TTC549 (cell line): ENCODE data around the gene SMIM13.
"Not testable (repeated sequence)": the region's sequence is repeated elsewhere in the genome, so short reads cannot be mapped to it uniquely, and the experiment has no call there.

Experiments used
- FAIRE-seq: peaks from 2 replicates; lab custom pipeline; 2012; peaks lifted over from hg19 to GRCh38; lab: Jason Lieb, UNC

SMIM13 gene

DNA sequence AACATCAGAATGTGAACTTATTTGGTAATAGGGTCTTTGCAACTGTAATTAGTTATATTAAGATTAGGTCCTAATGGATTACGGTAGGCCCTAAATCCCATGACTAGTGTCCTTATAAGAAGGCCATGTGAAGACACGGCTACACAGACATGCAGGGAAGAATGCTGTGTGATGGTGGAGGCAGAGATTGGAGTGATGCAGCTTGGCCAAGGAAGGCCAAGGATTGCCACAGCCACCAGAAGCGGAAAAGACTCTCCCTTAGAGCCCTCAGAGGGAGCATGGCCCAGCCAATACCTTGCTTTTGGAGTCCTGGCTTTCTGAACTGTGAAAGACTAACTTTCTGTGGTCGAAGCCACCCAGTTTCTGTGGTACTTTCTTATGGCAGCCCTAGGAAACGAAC is 9.7 kb upstream of the SMIM13 start:
- FAIRE-seq = no peak

DNA sequence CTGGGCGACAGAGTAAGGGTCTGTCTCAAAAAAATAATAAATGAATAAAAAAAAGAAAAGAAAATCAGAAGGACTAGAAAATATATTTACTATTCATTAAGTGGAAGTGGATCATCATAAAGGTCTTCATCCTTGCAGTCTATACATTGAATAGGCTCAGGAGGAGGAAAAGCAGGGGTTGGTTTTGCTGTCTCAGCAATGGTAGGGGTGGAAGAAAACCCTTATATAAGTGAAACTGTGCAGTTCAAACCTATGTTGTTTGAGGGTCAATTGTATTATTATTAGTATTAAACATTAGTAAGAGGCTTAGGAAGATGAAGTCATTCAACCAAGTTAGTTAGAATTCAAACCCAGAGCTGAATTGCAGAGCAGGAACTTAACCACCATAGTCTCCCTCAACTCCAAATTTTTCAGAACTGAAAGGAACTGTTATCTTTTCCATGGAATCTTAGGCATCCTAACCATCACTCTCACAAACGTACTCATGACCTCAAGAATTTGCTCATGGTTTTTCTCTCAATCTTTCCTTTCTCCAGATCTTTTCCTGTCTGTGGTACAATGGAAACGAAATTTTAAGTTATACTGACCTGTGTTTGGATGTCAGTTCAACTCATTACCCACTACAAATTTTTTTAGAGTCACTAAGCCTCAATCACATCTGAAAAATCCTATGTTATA is 7.7 kb upstream of the SMIM13 start:
- FAIRE-seq = no peak

DNA sequence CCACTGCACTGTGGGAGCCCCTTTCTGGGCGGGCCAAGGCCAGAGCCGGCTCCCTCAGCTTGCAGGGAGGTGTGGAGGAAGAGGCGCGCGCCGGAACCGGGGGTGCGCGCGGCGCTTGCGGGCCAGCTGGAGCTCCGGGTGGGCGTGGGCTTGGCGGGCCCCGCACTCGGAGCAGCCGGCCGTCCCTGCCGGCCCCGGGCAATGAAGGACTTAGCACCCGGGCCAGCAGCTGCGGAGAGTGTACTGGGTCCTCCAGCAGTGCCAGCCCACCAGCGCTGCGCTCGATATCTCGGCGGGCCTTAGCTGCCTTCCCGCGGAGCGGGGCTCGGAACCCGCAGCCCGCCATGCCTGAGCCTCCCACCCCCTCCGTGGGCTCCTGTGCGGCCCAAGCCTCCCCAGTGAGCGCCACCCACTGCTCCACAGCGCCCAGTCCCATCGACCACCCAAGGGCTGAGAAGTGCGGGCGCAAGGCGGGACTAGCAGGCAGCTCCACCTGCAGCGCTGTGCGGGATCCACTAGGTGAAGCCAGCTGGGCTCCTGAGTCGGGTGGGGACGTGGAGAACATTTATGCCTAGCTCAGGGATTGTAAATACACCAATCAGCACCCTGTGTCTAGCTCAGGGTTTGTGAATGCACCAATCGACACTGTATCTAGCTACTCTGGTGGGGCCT is 6.4 kb upstream of the SMIM13 start:
- not testable (repeated sequence) for FAIRE-seq

DNA sequence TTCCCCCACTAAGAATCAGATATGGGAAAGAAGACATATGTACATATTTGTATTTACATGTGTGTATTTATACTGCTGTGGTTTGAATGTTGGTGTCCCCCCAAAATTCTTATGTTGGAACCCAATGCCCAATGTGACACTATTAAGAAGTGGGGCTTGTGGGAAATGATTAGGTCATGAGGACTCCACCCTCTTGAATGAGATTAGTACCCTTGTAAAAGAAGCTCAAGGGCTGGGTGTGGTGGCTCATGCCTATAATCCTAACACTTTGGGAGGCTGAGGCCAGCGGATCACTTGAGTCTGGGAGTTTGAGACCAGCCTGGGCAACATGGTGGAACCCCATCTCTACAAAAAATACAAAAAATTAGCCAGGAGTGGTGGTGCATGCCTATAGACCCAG is 3.9 kb upstream of the SMIM13 start:
- FAIRE-seq = no peak

DNA sequence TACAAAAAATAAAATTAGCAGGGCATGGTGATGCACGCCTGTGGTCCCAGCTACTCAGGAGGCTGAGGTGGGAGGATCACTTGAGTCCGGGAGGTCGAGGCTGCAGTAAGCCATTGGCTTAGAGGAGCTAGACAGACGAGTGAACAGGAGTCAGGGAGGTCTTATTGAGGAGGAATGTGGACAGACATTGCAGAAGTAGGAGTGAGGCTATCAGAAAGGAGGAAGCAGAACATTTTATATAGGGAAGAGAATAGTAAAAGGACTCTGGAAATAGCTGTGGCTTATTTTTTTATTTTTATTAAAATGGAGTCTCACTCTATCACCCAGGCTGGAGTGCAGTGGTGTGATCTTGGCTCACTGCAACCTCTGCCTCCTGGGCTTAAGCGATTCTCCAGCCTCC is 2.5 kb upstream of the SMIM13 start:
- FAIRE-seq = not testable (repeated sequence)

DNA sequence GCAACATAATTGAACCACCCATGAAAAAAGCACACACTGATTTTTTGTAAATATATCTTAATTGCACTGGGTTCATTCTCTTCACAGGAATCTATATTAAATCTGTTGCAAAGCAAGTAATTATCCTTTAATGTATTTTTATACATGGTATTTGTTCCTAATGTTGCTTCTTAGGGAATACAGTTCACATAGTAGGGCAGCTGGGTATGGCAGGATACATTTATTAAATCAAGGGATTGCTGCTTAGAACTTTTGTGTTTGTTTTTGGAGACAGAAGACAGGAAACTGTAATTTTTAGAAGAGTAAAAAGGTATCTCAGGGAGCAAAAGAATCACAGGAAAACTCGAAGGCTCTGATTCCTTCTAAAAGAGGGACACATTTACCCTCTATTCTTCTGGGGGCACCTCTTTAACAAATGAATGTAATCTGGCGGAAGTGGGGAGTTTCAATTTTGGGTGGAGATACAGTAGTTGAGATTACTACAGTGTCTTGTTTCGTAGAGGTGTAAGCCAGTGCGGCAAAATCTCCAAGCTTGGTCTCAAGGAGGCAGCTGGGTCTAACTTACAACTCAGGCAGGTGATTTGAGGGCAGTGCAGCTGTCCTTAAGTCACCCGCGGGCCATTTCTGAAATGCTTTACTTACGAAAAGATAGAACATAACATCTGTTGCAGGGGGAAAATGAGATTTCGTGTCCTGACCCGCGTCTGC is 812 bp upstream of the SMIM13 start:
- no peak for FAIRE-seq

DNA sequence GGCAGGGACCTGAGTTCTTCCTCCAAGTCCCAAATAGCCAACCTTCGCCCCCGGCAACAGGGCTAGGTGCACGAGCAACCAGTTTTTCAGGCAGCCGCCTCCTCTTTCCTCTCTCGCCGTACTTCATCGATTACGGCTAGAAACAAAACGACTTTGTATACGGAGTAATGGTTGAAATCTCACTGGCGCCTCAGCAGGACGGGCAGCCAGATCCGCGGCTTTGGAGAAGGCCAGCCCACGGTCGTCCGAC is 333 bp upstream of the SMIM13 start:
- no peak for FAIRE-seq

DNA sequence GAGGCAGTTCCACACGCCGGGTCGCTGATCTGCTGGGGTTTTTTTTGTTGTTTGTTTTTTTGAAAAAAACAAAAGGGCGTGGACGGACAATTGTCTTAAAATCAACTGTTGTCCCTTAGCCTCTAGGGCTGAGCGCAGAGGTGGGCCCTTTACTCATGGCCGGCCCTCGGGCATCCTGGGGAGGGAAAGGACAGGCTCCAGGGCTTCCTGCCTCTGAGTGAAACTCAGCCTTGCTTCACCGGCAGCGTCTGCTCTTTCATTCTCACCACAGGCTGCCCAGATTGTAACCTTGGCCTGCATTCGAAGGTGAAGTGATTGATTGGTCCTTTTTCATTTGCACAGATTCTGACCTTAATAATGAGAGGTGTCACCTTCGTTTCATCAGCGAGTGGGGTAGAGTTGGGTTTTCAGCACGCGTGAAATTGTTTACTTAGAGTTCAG is 797 bp downstream of the SMIM13 start:
- no peak for FAIRE-seq

DNA sequence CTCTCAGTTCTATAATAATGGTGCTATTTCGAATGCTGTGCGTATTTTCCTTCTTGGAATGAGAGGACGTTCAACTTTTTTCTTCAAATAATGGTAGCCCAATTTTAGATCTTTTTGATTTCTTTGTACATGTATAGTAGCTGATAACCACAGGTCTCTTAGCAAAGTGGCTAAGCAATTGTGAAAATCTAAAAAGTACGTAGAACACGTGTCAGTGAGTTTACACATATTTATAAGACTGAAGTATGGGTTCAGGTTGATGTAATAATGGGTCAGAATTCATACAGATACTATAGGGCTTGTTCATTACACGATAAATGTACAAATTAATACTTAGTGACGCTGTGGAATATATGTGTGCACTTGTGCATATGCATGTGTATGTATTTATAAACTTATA is 1.3 kb downstream of the SMIM13 start:
- no peak for FAIRE-seq

DNA sequence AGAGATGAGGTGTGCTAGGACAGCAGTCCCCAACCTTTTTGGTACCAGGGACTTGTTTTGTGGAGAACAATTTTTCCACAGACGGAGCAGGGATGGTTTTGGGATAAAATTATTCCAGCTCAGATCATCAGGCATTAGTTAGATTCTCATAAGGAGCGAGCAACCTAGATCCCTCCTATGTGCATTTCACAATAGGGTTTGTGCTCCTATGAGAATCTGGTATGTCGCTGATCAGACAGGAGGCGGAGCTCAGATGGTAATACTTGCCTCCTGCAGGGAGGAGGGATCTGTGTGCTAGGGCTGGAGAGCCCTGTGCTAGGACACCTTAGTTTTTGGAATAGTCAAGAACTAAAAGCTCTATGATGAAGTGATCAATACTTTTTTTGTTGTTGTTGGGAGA is 2.5 kb downstream of the SMIM13 start:
- no peak for FAIRE-seq

DNA sequence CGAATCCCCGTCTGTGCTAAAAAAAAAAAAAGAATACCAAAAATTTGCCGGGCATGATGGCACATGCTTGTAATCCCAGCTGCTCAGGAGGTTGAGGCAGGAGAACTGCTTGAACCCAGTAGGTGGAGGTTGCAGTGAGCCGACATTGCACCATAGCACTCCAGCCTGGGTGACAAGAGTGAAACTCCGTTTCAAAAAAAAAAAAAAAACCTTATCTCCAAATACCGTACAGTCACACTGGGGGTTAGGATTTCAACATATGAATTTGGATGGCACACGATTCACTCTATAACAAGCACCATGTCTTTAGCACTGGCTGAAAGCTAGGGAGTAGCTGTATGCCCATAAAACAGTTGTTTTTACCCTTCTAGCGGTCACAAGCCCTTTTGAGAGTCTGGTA is 3.8 kb downstream of the SMIM13 start:
- FAIRE-seq = no peak

DNA sequence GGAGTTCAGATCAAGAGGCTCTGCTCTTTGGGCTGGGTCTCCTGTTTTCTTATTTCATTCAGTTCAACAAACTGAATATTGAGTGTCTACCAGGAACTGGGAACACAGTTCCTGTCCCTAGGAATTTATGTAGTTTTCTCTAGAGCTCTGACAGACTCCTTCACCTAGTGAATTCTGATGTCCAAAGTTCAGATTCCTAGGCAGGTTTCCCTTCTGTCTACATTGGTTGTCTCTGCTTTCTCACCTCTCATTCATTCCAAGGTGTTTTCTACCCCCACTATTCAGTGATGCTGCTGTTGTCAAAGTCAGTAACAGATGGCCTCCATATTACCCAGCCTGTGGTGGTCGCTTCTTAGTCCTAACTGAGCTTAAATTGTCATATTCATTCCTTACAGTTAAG is 4.4 kb downstream of the SMIM13 start:
- FAIRE-seq = no peak

DNA sequence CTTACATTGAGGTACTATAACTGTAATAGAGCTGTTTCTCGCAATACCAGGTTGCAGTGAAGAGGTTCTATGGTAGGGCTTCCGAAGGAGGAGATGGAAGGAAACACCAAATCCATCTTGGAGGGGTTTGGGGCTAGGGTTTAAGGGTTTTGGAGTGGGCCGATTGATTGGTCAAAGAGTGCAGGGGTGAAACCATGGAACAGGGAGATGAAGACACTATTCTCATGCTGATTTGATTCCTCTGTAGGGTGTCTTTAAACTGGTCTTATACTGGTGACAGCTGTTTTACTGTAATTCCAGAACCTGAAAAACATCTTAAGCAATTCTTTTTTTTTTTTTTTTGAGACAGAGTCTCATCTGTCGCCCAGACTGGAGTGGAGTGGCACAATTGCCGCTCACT is 7.8 kb downstream of the SMIM13 start:
- FAIRE-seq = no peak

DNA sequence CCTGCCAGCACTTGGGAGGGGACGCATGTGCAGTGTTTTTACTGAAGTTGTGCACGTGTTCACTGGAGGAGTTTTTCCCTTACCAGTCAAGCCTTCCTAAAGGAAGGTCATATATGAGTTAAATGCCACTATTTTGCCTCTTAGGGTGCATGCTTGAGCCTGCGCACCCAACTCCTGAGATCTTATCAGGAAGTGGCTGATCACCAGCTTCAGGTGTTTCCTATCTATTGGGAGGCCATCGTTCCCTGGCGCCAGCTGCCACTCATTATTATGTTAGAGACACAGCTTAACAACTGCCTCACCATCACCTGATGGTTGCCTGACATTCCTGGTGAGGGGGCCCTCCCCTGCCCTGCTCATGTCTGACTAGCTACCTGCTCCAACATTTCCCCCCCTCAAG is 9.4 kb downstream of the SMIM13 start:
- FAIRE-seq = no peak

DNA sequence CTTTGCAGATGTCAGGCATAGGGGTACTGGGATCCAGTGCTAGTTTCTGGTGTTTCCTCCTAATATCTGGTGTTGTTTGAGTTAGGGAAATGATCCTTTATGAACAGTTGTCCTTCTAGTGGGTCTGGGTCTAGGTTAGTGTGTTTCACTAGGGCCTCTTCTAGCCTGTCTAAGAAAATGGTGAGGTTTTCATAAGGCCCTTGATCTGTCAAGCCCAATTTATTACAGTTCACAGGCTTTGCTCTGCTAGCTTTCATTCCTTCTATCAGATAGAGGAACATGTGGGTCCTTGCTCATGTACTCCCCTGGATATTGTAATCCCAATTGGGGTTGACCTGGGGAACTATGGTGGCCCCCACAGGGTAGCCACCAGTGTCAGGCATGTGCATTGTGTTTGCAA is 15.1 kb downstream of the SMIM13 start:
- no peak for FAIRE-seq

DNA sequence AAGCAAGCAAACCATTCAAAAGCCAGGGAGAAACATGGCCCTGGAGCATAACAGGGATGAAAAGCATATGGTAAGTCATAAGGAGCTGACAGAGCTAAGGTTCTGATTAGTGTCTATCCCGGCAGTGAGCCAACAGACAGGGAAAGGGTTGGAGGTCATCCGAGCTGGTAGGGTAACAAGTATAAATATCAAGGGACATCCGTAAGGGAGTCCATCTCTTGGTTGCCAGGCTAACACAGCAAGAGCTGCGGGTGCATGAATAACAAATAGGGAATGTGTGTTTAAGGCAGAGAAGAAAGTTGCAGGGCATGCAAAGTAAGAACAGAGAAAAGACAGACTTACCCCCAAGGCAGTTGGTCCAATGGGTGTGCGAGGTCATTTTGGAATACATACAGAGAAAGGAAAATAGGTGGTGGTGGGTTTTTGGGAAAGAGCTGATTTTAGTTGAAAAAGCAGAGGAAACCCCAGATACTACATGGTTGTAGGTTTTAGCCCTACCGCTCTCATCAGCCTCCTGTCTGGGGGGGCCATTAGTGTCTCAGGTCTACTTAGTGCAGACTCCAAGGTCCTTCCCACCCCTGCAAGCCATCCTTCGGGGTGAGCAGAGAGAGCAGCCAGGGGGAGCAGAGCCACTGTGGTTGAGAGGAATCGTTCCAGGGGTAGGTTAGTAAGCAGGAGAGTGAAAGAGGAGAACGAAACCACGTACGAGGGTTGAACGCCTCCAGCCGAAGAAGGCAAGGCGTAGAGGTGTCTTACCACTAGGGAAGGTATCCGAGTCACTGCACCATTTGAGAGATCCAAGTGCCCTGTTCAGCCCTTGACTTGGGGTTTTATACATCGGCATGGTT is 17.5 kb downstream of the SMIM13 start, which contains the start of gene ERVFRD-1:
Gene ERVFRD-1 (minus strand): TSS at position 805 of the 848 bp plus-strand sequence. CDS start 6,415 bp downstream, outside the sequence.
- no peak for FAIRE-seq

DNA sequence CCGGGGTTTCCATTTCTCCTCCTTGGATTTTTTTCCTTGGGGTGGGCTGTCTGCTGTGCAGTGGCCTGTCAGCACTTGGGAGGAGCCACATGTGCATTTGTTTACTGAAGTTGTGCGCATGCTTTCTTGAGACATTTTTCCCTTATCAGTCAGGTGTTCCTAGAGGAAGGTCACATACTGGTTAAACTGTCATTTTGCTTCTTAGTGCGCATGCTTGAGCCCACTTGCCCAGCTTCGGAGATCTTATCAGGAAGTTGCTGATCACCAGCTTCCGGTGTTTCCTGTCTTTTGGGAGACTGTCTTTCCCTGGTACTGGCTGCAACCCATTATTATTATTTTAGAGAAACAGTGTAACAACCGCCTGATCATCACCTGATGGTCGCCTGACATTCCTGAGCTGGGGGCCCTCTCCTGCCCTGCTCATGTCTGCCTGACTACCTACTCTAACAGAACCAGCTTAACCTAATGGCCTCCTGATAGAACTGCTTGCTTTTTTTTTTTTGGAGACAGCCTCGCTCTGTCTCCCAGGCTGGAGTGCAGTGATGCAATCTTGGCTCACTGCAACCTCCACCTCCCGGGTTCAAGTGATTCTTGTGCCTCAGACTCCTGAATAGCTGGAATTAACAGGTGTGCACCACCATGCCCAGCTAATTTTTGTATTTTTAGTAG is 18.3 kb downstream of the SMIM13 start:
- FAIRE-seq = no peak

DNA sequence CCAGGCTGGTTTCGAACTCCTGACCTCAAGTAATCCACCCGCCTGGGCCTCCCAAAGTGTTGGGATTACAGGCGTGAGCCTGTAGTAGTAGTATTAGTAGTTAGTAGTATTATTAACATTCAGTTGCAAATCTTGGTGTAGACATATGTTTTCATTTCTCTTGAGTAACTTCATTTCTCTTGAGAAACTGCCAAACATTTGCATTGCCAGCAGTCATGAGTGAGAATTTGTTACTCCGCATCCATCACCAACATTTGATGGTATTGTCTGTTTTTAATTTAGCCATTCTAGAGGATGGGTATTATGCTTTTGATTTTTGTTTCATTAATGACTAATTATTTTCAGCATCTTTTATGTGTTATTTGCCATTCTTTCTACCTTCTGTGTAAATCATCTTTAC is 19.4 kb downstream of the SMIM13 start:
- FAIRE-seq = no peak

DNA sequence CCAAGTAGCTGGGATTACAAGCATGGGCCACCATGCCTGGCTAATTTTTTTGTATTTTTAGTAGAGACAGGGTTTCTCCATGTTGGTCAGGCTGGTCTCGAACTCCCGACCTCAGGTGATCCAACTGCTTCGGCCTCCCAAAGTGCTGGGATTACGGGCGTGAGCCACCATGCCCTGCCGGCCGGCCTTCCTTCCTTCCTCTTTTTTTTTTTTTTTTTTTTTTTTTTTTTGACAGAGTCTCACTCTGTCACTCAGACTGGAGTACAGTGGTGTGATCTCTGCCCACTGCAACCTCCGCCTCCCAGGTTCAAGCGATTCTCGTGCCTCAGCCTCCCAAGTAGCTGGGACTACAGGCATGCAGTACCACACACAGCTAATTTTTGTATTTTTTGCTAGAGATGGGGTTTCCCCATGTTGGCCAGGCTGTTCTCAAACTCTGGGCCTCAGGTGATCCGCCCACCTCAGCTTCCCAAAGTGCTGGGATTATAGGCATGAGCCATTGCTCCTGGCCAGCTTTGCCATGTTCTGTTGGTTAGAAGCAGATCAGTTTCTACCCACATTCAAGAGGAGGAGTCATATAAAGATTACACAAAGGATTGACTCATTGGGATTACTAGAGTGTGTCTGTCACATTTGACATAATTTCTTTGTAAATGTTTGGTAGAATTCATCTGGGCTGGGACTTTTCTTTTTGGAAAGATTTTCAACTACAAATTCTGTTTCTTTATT is 22.3 kb downstream of the SMIM13 start:
- not testable (repeated sequence) for FAIRE-seq

DNA sequence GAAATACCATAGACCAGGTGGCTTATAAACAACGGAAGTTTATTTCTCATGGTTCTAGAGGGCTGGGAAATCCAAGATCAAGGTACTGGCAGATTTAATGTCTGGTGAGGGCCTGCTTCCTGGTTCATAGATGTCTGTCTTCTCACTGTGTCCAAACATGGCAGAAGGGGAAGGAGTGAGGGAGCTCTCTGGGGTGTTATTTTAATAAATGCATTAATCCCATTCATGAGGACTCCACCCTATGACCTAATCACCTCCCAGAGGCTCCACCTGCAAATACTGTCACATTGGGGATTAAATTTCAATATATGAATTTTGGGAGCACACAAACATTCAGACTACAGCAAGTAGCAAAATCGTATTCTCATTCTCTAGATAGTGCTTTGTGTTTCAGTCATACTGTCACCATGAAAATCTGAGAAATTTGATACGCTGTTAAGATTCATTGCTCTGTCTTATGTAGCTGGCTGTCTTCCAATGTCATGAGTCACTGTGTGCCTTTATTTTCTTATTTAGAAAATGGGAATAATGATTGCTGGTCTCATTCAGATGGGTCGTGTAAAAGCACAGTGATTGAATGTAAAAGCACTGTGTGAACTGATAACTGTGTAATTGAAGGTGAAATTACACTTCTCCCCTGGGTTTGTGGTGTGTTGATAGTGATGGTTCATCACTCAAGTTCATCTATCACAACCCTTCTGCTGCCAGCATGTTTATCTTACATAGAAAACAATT is 26.8 kb downstream of the SMIM13 start:
- no peak for FAIRE-seq

DNA sequence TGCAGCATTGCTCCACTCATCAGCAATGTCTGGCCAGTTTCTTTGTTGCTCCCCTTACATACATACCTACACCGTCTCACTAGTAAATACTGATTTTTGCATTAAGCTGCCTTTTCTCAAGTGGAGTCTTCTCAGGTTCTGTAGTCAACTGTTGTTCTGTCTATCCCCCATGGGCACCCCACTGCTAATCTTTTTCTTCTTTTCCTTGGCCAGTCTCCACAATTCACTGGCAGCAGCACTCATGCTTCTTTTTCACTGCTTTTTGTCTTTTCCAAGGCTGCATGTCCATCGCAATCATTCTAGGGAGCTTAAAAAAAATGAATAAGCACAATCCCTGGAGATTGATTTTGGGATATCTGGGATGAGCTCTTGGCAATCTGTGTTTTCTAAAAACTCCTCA is 28.2 kb downstream of the SMIM13 start:
- FAIRE-seq = no peak
